ENCODE measurements around the gene LRRC4C. TPM values are rescaled to one million over a fixed set of nuclear protein-coding genes. Genes with fewer than 3 reads are reported as not detected.

Gene LRRC4C
- total RNA-seq, 1 donor from 2014 or later: 1.3 TPM

DNA sequence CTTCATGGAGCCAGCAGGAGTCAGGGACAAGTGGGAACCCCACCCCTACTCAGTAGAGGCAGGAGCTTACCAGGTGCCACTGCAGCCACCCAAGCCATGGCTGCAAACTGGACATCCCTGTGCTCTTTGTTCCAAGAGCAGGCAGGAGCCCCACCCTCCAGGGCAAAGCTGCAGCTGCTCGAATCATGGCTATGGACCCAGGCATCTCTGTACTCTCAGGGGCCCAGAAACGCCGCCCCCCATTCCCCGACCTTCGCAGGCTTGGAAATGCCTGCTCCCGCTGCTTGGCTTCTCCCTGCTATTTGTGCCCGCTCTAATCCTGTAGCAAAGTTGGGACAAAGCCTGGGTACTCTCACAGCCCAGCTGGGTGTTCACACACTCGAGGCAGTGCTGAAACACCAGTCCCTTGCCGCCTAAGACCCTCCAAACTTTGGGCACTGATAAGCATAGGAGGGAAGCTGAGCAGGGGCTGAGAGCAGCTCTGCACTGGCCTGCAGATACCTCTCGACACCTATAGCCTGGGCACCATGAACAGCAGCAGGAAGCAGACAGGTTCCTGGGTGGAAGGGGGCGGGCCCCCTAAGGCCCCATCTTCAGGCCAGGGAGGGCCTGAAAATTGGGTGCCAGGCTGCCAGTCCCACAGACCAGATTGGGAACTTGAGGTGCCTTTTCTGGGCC is 402.4 kb downstream of the LRRC4C start:
- H3K36me3 Mint-ChIP-seq (ENCODE audit: insufficient read depth): no peaks in the 10 kb centered on the region
- H3K27ac Mint-ChIP-seq: no peak overlapping the region
- peaks cover 6% of the 10 kb centered on the region for H3K4me1 Mint-ChIP-seq (ENCODE audit: low read depth)
- H3K9me3 Mint-ChIP-seq (ENCODE audit: low read depth): no peaks in the 10 kb centered on the region
- TF ChIP-seq, protein P1, sequence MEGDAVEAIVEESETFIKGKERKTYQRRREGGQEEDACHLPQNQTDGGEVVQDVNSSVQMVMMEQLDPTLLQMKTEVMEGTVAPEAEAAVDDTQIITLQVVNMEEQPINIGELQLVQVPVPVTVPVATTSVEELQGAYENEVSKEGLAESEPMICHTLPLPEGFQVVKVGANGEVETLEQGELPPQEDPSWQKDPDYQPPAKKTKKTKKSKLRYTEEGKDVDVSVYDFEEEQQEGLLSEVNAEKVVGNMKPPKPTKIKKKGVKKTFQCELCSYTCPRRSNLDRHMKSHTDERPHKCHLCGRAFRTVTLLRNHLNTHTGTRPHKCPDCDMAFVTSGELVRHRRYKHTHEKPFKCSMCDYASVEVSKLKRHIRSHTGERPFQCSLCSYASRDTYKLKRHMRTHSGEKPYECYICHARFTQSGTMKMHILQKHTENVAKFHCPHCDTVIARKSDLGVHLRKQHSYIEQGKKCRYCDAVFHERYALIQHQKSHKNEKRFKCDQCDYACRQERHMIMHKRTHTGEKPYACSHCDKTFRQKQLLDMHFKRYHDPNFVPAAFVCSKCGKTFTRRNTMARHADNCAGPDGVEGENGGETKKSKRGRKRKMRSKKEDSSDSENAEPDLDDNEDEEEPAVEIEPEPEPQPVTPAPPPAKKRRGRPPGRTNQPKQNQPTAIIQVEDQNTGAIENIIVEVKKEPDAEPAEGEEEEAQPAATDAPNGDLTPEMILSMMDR (IDR thresholded peaks at IDR 0.05; ENCODE audit: unreplicated experiment): no peak
- H3K4me3 Mint-ChIP-seq (ENCODE audit: low read depth): no peak overlapping the region
- peaks cover 3% of the 10 kb centered on the region for H3K27me3 Mint-ChIP-seq
- no peak for DNase-seq (ENCODE audit: low spot score, unreplicated experiment)

DNA sequence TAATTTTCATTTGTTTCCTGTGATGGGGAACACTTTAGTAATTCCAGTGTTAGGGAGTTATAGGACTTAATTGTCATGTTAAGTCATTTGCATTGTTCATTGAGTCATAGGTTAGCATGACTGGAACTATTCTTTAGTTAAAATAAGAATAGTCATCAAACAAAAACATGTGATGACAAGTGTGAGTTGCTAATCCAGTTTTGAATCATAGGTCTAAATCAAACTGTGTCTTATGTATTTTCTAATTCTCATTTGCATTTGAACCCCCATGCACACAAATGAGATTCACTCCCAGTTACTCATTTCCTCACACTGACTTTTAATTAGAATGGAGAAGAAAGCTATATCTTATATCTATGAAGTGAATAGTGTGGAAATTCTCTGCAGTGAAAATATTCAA is 405.6 kb downstream of the LRRC4C start:
- TF ChIP-seq, protein P1 (IDR thresholded peaks at IDR 0.05; ENCODE audit: unreplicated experiment): no peak
- Mint-ChIP-seq H3K4me1 (ENCODE audit: low read depth) (peaks cover 6% of the 10 kb centered on the region), H3K36me3 (ENCODE audit: insufficient read depth) (no peaks in the 10 kb centered on the region), H3K9me3 (ENCODE audit: low read depth) (no peaks in the 10 kb centered on the region), H3K27ac (no peak overlapping the region), H3K4me3 (ENCODE audit: low read depth) (no peak overlapping the region), H3K27me3 (no peaks in the 10 kb centered on the region)
- DNase-seq (ENCODE audit: low spot score, unreplicated experiment): no peak

DNA sequence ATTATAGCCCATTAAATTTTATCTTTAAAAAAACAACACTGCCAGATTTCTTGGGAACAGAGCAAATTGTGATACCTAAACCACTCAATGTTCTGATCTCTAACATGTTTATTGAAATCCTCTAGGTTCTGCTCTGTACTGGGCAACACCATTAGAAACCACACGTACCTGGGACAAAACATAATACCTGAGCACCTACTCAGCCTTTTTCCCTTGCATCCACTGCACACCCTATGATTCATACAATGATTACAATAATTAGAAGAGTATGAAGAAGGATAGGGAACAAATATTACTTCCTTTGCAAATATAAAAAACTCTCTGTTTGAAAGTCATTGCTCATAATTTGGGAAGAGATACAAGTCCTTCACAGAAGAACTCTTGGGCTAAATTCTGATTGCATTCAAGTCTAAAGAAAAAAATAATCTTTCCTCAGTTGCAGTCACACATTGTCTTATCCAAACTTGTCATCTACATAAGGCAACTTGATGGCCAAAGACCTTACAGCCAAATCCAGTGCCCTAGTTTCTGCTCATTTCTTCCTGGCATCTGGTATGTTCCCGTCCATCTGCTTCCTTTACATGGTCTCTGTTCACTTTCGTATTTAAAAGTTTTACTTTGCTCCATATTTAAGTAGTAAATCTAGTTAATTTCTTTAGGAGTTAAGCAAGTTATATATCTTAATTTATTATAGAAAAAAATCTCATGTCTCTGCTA is 407.4 kb downstream of the LRRC4C start:
- peaks cover 6% of the 10 kb centered on the region for H3K4me1 Mint-ChIP-seq (ENCODE audit: low read depth)
- H3K27ac Mint-ChIP-seq: no peak overlapping the region
- H3K4me3 Mint-ChIP-seq (ENCODE audit: low read depth): no peak overlapping the region
- TF ChIP-seq, protein P1 (IDR thresholded peaks at IDR 0.05; ENCODE audit: unreplicated experiment): no peak
- H3K9me3 Mint-ChIP-seq (ENCODE audit: low read depth): no peaks in the 10 kb centered on the region
- DNase-seq (ENCODE audit: low spot score, unreplicated experiment): no peak
- H3K27me3 Mint-ChIP-seq: no peaks in the 10 kb centered on the region
- no peaks in the 10 kb centered on the region for H3K36me3 Mint-ChIP-seq (ENCODE audit: insufficient read depth)

DNA sequence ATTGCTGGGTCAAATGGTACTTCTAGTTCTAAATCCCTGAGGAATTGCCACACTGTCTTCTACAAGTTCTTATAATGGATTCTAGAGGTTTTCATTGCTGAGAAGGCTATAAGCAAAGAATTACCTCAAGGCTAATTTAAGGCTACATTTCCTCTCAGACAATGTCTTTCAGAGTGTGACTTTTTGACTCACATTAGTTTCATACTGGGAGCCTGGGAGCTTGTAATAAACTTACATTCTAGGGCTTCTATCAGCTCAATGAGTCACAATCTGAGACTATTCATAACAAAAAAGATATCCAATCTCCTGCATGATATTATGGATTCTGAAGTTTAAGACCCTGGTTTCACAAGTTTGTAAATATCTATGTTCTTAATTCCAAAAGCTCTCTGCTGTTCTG is 408.7 kb downstream of the LRRC4C start:
- Mint-ChIP-seq H3K27ac (no peak overlapping the region), H3K4me3 (ENCODE audit: low read depth) (no peak overlapping the region), H3K4me1 (ENCODE audit: low read depth) (no peaks in the 10 kb centered on the region), H3K36me3 (ENCODE audit: insufficient read depth) (no peaks in the 10 kb centered on the region), H3K27me3 (no peaks in the 10 kb centered on the region), H3K9me3 (ENCODE audit: low read depth) (no peaks in the 10 kb centered on the region)
- no peak for DNase-seq (ENCODE audit: low spot score, unreplicated experiment)
- TF ChIP-seq, protein P1 (IDR thresholded peaks at IDR 0.05; ENCODE audit: unreplicated experiment): no peak

DNA sequence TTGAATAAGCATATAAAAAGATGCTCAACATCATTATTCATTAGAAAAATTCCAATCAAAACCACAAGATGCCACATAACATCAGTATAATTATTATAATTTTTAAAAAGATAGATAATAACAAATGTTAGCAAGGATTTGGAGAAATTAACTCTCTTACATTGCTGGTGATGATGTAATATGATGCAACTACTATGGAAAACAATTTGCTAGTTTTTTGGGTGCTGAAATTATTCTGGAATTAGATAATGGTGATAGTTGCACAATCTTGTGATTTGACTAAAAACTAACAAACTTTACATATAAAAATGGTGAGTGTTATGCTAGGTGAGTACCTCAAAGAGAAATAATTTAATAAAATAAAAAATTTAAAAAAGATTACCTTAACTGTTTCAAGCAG is 412.2 kb downstream of the LRRC4C start:
- H3K27me3 Mint-ChIP-seq: no peaks in the 10 kb centered on the region
- TF ChIP-seq, protein P1 (IDR thresholded peaks at IDR 0.05; ENCODE audit: unreplicated experiment): no peak
- no peak overlapping the region for H3K4me3 Mint-ChIP-seq (ENCODE audit: low read depth)
- H3K27ac Mint-ChIP-seq: no peak overlapping the region
- no peaks in the 10 kb centered on the region for H3K36me3 Mint-ChIP-seq (ENCODE audit: insufficient read depth)
- DNase-seq (ENCODE audit: low spot score, unreplicated experiment): no peak
- peaks cover 6% of the 10 kb centered on the region for H3K4me1 Mint-ChIP-seq (ENCODE audit: low read depth)
- no peaks in the 10 kb centered on the region for H3K9me3 Mint-ChIP-seq (ENCODE audit: low read depth)

Data from progenitor cell of endocrine pancreas (in vitro differentiated cells).